Liver (tissue), 9 donors: Measurements from ENCODE around the gene GLRA3. TPM values are rescaled to one million over a fixed set of nuclear protein-coding genes. Genes with fewer than 3 reads are reported as not detected.

ENCODE experiments used
- DNase-seq: peaks from one replicate; pipeline ENCODE4 v3.0.0-alpha.2; 2017; ENCODE audit warnings: low spot score
- H3K27ac ChIP-seq, 2 donors: one replicate each; pipeline ENCODE4 v1.7.0; 2013; ENCODE audit warnings: inconsistent platforms in 2 of 2, low read length in 2 of 2, control low read depth in 1 of 2, low read depth in 1 of 2, mild to moderate bottlenecking in 1 of 2
- H3K27me3 ChIP-seq, 4 donors: one replicate each; pipeline versions ENCODE4 v1.6.1 to v1.7.0; 2013; ENCODE audit warnings: low read length in 3 of 4, inconsistent platforms in 1 of 4, mild to moderate bottlenecking in 1 of 4, moderate library complexity in 1 of 4; ENCODE audit not compliant: control insufficient read depth in 4 of 4, insufficient read depth in 4 of 4
- H3K36me3 ChIP-seq, 4 donors: one replicate each; pipeline versions ENCODE4 v1.6.1 to v1.7.0; 2013; ENCODE audit warnings: low read length in 3 of 4, mild to moderate bottlenecking in 3 of 4, low read depth in 1 of 4, moderate library complexity in 1 of 4; ENCODE audit not compliant: control insufficient read depth in 4 of 4, insufficient read depth in 3 of 4
- H3K4me1 ChIP-seq, 4 donors: one replicate each; pipeline versions ENCODE4 v1.6.1 to v1.7.0; 2013; ENCODE audit warnings: low read length in 3 of 4, mild to moderate bottlenecking in 3 of 4, moderate library complexity in 1 of 4; ENCODE audit not compliant: control insufficient read depth in 4 of 4, insufficient read depth in 4 of 4
- H3K4me3 ChIP-seq, 3 donors: one replicate each; pipeline versions ENCODE4 v1.6.1 to v1.7.0; 2013; ENCODE audit warnings: low read length in 3 of 3, control low read depth in 1 of 3, low read depth in 1 of 3, mild to moderate bottlenecking in 1 of 3
- H3K9ac ChIP-seq, 2 donors: one replicate each; pipeline ENCODE4 v1.7.0; 2013; ENCODE audit warnings: low read length in 2 of 2, mild to moderate bottlenecking in 2 of 2, moderate library complexity in 2 of 2, control low read depth in 1 of 2, low read depth in 1 of 2
- H3K9me3 ChIP-seq, 4 donors: one replicate each; pipeline versions ENCODE4 v1.6.1 to v1.7.0; 2013; ENCODE audit warnings: low read length in 3 of 4; ENCODE audit not compliant: control insufficient read depth in 4 of 4
- EGR1 ChIP-seq, 2 donors: IDR thresholded peaks; 2 replicates each; pipeline ENCODE4 v1.6.1; 2016 to 2018; ENCODE audit warnings: antibody characterized with exemption in 2 of 2, low read depth in 2 of 2
- FOXA2 ChIP-seq: IDR thresholded peaks from 2 replicates; pipeline ENCODE4 v1.6.1; 2016; ENCODE audit warnings: antibody characterized with exemption
- GABPA ChIP-seq, 2 donors: IDR thresholded peaks in 1 of 2; conservative IDR thresholded peaks in 1 of 2; 2 replicates each; pipeline ENCODE4 v1.6.1; 2016; ENCODE audit warnings: antibody characterized with exemption in 2 of 2, mild to moderate bottlenecking in 1 of 2, moderate library complexity in 1 of 2
- HNF4A ChIP-seq, 2 donors: conservative IDR thresholded peaks; 2 replicates each; pipeline ENCODE4 v1.6.1; 2016; ENCODE audit warnings: antibody characterized with exemption in 2 of 2, mild to moderate bottlenecking in 2 of 2
- HNF4G ChIP-seq: IDR thresholded peaks from 2 replicates; pipeline ENCODE4 v1.6.1; 2016; ENCODE audit warnings: antibody characterized with exemption
- JUND ChIP-seq, 2 donors: IDR thresholded peaks; 2 replicates each; pipeline ENCODE4 v1.6.1; 2016; ENCODE audit warnings: antibody characterized with exemption in 2 of 2
- NR2F2 ChIP-seq: IDR thresholded peaks from 2 replicates; pipeline ENCODE4 v1.6.1; 2016; ENCODE audit warnings: antibody characterized with exemption
- RAD21 ChIP-seq, 2 donors: IDR thresholded peaks; 2 replicates each; pipeline ENCODE4 v1.6.1; 2016; ENCODE audit warnings: antibody characterized with exemption in 2 of 2, mild to moderate bottlenecking in 2 of 2
- RXRA ChIP-seq, 2 donors: IDR thresholded peaks; 2 replicates each; pipeline ENCODE4 v1.6.1; 2017 to 2018; ENCODE audit warnings: antibody characterized with exemption in 2 of 2, mild to moderate bottlenecking in 1 of 2
- SP1 ChIP-seq: IDR thresholded peaks from 2 replicates; pipeline ENCODE4 v1.6.1; 2018; ENCODE audit warnings: antibody characterized with exemption, mild to moderate bottlenecking
- TAF1 ChIP-seq: conservative IDR thresholded peaks from 2 replicates; pipeline ENCODE4 v1.6.1; 2016; ENCODE audit warnings: antibody characterized with exemption, mild to moderate bottlenecking
- YY1 ChIP-seq: IDR thresholded peaks from 2 replicates; pipeline ENCODE4 v1.6.1; 2016; ENCODE audit warnings: antibody characterized with exemption, mild to moderate bottlenecking
- WGBS: extraction: QIAGEN DNeasy Blood & Tissue Kit; methylation state at CpG from one replicate; pipeline ENCODE4 v1.1.7; 2013; 5-methylcytosine and 5-hydroxymethylcytosine counted together
- polyA plus RNA-seq, 2 donors: library from polyadenylated mRNA; stranded (reverse) in 1 of 2; unstranded in 1 of 2; fragments of 200-250 nt in 1 of 2; fragments of >200 nt in 1 of 2; fragmentation: Nextera tagmentation in 1 of 2; extraction: Ambion mirVana in 1 of 2; gene quantifications; one replicate each; pipeline versions ENCODE4 v1.2.1 to v1.2.3, GENCODE V29; 2013 to 2015
- total RNA-seq, 2 donors: library from RNA; depleted of rRNA; stranded (reverse); fragments of >200 nt; gene quantifications; one replicate each; pipeline ENCODE4 v1.2.3, GENCODE V29; 2014
- TF ChIP-seq, protein P1 (sequence below): IDR thresholded peaks from 2 replicates; pipeline ENCODE4 v1.6.1; 2016; ENCODE audit warnings: antibody characterized with exemption
- TF ChIP-seq, protein P2 (sequence below): IDR thresholded peaks from 2 replicates; pipeline ENCODE4 v1.6.1; 2016; ENCODE audit warnings: antibody characterized with exemption
- TF ChIP-seq, protein P3 (sequence below): IDR thresholded peaks from 2 replicates; pipeline ENCODE4 v1.6.1; 2016; ENCODE audit warnings: antibody characterized with exemption, mild to moderate bottlenecking
- TF ChIP-seq, protein P4 (sequence below): IDR thresholded peaks from 2 replicates; pipeline ENCODE4 v1.6.1; 2016; ENCODE audit warnings: antibody characterized with exemption
- donor health status: healthy.
- donor health status: healthy.
- donor health status: healthy.
- donor health status: healthy.
- donor health status: healthy.

Gene GLRA3
- total and polyA plus RNA-seq, 4 donors = not detected

DNA sequence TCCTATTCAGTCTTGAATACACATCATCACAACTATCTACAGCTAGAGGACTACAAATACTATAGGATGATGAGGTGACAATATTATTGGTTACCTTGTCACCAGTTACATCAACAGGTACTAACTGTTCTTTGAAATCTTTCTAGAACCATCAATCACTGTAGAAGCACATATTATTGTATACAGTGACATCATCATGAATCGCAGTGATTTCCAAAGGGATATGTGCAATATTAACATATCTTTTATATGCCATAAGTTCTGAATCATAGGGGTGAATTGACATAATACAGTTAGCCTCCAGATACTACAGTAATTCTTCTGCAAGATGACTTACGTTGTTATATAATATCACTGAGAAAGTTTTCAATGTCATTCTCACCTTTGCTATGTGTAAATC, 201.6 kb downstream of the GLRA3 start:
- Histone ChIP-seq H3K4me1 (peaks cover 0 to 3% (median 0%) of the 10 kb centered on the region in 4 donors), H3K27ac (no peak overlapping the region), H3K27me3 (no peaks in the 10 kb centered on the region), H3K36me3 (no peaks in the 10 kb centered on the region), H3K9ac (no peak overlapping the region), H3K4me3 (no peak overlapping the region), H3K9me3 (no peaks in the 10 kb centered on the region)
- no peak for TF ChIP-seq RAD21 (IDR thresholded peaks at IDR 0.05)
- no peak for TF ChIP-seq NR2F2
- TF ChIP-seq TAF1 = no peak
- TF ChIP-seq, protein P1, sequence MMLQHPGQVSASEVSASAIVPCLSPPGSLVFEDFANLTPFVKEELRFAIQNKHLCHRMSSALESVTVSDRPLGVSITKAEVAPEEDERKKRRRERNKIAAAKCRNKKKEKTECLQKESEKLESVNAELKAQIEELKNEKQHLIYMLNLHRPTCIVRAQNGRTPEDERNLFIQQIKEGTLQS = no peak
- TF ChIP-seq EGR1 (IDR thresholded peaks at IDR 0.05; ENCODE audit: low read depth in 2 of 2) = no peak
- TF ChIP-seq JUND (IDR thresholded peaks at IDR 0.05) = no peak
- TF ChIP-seq SP1 = no peak
- TF ChIP-seq, protein P2, sequence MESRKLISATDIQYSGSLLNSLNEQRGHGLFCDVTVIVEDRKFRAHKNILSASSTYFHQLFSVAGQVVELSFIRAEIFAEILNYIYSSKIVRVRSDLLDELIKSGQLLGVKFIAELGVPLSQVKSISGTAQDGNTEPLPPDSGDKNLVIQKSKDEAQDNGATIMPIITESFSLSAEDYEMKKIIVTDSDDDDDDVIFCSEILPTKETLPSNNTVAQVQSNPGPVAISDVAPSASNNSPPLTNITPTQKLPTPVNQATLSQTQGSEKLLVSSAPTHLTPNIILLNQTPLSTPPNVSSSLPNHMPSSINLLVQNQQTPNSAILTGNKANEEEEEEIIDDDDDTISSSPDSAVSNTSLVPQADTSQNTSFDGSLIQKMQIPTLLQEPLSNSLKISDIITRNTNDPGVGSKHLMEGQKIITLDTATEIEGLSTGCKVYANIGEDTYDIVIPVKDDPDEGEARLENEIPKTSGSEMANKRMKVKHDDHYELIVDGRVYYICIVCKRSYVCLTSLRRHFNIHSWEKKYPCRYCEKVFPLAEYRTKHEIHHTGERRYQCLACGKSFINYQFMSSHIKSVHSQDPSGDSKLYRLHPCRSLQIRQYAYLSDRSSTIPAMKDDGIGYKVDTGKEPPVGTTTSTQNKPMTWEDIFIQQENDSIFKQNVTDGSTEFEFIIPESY = no peak
- TF ChIP-seq HNF4G = no peak
- no peak for TF ChIP-seq HNF4A (conservative IDR thresholded peaks at IDR 0.05)
- TF ChIP-seq, protein P3, sequence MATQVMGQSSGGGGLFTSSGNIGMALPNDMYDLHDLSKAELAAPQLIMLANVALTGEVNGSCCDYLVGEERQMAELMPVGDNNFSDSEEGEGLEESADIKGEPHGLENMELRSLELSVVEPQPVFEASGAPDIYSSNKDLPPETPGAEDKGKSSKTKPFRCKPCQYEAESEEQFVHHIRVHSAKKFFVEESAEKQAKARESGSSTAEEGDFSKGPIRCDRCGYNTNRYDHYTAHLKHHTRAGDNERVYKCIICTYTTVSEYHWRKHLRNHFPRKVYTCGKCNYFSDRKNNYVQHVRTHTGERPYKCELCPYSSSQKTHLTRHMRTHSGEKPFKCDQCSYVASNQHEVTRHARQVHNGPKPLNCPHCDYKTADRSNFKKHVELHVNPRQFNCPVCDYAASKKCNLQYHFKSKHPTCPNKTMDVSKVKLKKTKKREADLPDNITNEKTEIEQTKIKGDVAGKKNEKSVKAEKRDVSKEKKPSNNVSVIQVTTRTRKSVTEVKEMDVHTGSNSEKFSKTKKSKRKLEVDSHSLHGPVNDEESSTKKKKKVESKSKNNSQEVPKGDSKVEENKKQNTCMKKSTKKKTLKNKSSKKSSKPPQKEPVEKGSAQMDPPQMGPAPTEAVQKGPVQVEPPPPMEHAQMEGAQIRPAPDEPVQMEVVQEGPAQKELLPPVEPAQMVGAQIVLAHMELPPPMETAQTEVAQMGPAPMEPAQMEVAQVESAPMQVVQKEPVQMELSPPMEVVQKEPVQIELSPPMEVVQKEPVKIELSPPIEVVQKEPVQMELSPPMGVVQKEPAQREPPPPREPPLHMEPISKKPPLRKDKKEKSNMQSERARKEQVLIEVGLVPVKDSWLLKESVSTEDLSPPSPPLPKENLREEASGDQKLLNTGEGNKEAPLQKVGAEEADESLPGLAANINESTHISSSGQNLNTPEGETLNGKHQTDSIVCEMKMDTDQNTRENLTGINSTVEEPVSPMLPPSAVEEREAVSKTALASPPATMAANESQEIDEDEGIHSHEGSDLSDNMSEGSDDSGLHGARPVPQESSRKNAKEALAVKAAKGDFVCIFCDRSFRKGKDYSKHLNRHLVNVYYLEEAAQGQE = no peak
- TF ChIP-seq, protein P4, sequence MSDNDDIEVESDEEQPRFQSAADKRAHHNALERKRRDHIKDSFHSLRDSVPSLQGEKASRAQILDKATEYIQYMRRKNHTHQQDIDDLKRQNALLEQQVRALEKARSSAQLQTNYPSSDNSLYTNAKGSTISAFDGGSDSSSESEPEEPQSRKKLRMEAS = no peak
- no peak for TF ChIP-seq YY1
- no peak for TF ChIP-seq FOXA2
- no peak for TF ChIP-seq RXRA (IDR thresholded peaks at IDR 0.05)
- no peak for TF ChIP-seq GABPA (IDR thresholded peaks at IDR 0.05 in 1 of 2, conservative IDR thresholded peaks at IDR 0.05 in 1 of 2)
- no peak for DNase-seq
- 93% methylated on average over 2 of the region's 2 CpGs for WGBS

DNA sequence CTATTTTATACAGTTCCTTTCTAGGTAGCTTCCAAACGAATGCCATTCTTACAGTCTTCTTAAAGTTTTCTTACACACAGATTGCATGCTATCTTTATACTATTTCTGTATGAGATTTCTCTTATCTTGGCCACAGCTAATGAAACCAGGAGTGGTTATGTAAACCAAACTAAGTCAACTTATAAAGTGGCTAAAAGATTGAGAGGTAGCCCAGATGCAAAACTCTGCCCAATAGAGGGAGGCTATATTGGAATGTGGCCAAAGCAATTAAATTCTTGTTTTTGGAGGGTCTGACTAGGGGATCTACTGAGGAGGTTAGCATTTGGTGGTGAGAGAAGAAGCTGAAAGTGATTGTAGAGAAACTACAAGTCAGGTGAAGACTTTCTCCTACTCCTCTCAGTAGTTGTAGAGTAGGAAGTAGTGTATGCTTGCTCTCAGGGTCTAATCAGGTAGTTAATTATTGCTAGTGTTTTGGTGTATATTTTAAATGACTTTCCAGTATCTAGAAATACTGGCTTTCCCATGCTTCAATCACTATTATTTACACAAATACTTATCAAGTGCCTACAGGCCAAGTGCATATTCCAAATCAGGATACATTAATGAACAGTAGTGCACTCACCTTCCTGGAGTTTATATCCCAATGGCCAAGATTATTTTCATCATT, 202.6 kb downstream of the GLRA3 start:
- WGBS = 67% methylated on average over 1 of the region's 1 CpG
- TF ChIP-seq EGR1 (IDR thresholded peaks at IDR 0.05; ENCODE audit: low read depth in 2 of 2) (no peak), JUND (IDR thresholded peaks at IDR 0.05) (no peak), NR2F2 (no peak)
- DNase-seq = no peak
- Histone ChIP-seq H3K9me3 (no peaks in the 10 kb centered on the region), H3K27me3 (no peaks in the 10 kb centered on the region), H3K4me3 (no peak overlapping the region), H3K9ac (no peak overlapping the region), H3K4me1 (no peaks in the 10 kb centered on the region), H3K27ac (no peak overlapping the region), H3K36me3 (no peaks in the 10 kb centered on the region)
